ENCODE results near the gene CRADD.

The CRADD gene

GRCh38 chr12:93850481-93851256 lies 173.5 kb downstream of the CRADD start:
- TF ChIP-seq CTCF (IDR thresholded peaks at IDR 0.05; ENCODE audit: low read depth, low read length, missing control alignments): no peak
- Histone ChIP-seq H3K4me3 (ENCODE audit: low read depth, low read length) (no peak overlapping the region), H3K27ac (no peak overlapping the region), H3K36me3 (replicated peaks) (no peaks in the 10 kb centered on the region), H3K27me3 (replicated peaks) (no peaks in the 10 kb centered on the region)
- no peak for DNase-seq
- in situ Hi-C loops (cut with HindIII; ENCODE audit: low pct_ligation_motif_present, low sequenced_read_pairs): no loop called here

GRCh38 chr12:93851257-93851671 lies 174.1 kb downstream of the CRADD start:
- no peak for TF ChIP-seq CTCF (IDR thresholded peaks at IDR 0.05; ENCODE audit: low read depth, low read length, missing control alignments)
- H3K27me3 ChIP-seq (replicated peaks): no peaks in the 10 kb centered on the region
- H3K36me3 ChIP-seq (replicated peaks): no peaks in the 10 kb centered on the region
- no peak overlapping the region for H3K4me3 ChIP-seq (ENCODE audit: low read depth, low read length)
- DNase-seq: no peak
- in situ Hi-C loops (cut with HindIII; ENCODE audit: low pct_ligation_motif_present, low sequenced_read_pairs): no loop called here
- H3K27ac ChIP-seq: no peak overlapping the region

- no peak for DNase-seq
- no peak for TF ChIP-seq CTCF (IDR thresholded peaks at IDR 0.05; ENCODE audit: low read depth, low read length, missing control alignments)
- no peak overlapping the region for H3K27ac ChIP-seq
- H3K4me3 ChIP-seq (ENCODE audit: low read depth, low read length): no peak overlapping the region
- no peaks in the 10 kb centered on the region for H3K36me3 ChIP-seq (replicated peaks)
- no peaks in the 10 kb centered on the region for H3K27me3 ChIP-seq (replicated peaks)
- in situ Hi-C loops (cut with HindIII; ENCODE audit: low pct_ligation_motif_present, low sequenced_read_pairs): no loop called here
Observed at GRCh38 chr12:93852173-93852591, 175.0 kb downstream of the CRADD start.

DNA sequence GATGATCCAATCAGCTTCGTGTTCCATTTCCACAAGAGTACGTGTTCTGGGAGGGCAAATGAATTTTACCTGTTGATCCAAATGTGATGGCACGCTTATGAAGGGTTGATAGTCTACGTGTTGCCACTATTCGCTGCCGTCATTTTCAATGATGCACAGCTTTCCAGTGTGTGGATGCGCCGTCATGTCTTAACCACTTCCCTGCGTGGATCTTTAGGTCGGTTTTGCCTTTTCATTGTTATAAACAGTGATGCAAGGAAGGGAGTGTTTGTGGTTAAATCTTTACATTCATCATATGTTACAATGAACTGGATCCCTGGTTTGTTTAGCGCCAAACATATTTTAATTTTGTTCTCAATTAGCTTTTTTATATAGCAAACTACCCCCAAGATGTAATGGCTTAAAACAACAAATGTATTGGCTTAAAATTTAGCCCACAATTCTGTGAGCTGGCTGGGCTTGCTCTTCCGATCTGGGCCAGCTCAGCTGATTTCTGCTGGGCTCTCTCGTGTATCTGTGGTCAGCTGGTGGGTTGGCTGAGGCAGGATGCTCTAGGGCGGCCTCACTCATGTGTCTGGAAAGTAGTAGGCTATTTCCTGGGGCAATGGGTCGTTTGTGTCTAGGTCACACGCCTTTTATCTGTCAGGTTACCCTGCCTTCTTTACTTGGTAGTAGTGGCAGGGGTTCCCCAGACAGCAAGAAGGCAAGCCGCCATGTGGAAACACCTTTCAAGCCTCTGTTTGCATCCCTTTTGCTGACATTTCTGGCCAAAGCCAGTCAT lies 176.7 kb downstream of the CRADD start:
- H3K4me3 ChIP-seq (ENCODE audit: low read depth, low read length): no peak overlapping the region
- no peak overlapping the region for H3K27ac ChIP-seq
- no peak for DNase-seq
- in situ Hi-C loops (cut with HindIII; ENCODE audit: low pct_ligation_motif_present, low sequenced_read_pairs): no loop called here
- H3K36me3 ChIP-seq (replicated peaks): no peaks in the 10 kb centered on the region
- H3K27me3 ChIP-seq (replicated peaks): no peaks in the 10 kb centered on the region
- no peak for TF ChIP-seq CTCF (IDR thresholded peaks at IDR 0.05; ENCODE audit: low read depth, low read length, missing control alignments)

DNA sequence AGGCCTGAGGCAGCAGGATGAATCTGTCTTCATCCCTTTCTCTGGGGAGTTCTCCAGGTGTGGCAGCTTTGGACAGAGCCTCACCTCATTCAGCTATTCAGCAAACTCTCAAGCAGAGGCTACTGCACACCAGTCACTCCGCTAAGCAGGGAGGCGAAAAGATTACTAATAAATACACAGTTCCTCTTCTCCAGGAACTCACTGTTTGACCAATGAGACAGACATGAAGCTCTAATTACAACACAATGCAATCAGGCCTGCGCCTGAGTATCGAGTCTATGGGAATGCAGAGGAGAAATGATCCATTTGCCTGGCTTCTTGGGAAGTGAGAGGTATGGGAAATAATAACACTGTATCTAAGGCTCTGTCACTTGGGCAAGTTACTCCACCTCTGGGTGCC lies 178.1 kb downstream of the CRADD start:
- TF ChIP-seq CTCF (IDR thresholded peaks at IDR 0.05; ENCODE audit: low read depth, low read length, missing control alignments): no peak
- Histone ChIP-seq H3K27me3 (replicated peaks) (no peaks in the 10 kb centered on the region), H3K36me3 (replicated peaks) (no peaks in the 10 kb centered on the region), H3K4me3 (ENCODE audit: low read depth, low read length) (no peak overlapping the region), H3K27ac (no peak overlapping the region)
- no peak for DNase-seq
- in situ Hi-C loops (cut with HindIII; ENCODE audit: low pct_ligation_motif_present, low sequenced_read_pairs): no loop called here

Data from brain microvascular endothelial cell (primary cell).